Uterus (tissue), 4 donors: Measurements from ENCODE around the gene PTPN14. TPM values are rescaled to one million over a fixed set of nuclear protein-coding genes. Genes with fewer than 3 reads are reported as not detected.

Experiments used
- DNase-seq, 2 donors: peaks; one replicate each; pipeline ENCODE4 v3.0.0-alpha.2; 2019 to 2020
- H3K27ac ChIP-seq, 2 donors: fragments of 200-600 bp; sonication (generic); 1 replicate in 1 of 2; 2 replicates in 1 of 2; pipeline ENCODE4 v1.5.1; 2016 to 2018
- H3K27me3 ChIP-seq, 2 donors: fragments of 200-600 bp; sonication (generic); one replicate each; pipeline ENCODE4 v1.5.1; 2018 to 2019; ENCODE audit warnings: control low read depth in 1 of 2
- H3K36me3 ChIP-seq, 2 donors: fragments of 200-600 bp; sonication (generic); one replicate each; pipeline ENCODE4 v1.5.1; 2019; ENCODE audit warnings: control low read depth in 1 of 2
- H3K4me1 ChIP-seq, 2 donors: fragments of 200-600 bp; sonication (generic); one replicate each; pipeline ENCODE4 v1.5.1; 2018 to 2019; ENCODE audit warnings: control low read depth in 1 of 2
- H3K4me3 ChIP-seq, 2 donors: fragments of 200-600 bp; sonication (generic); 1 replicate in 1 of 2; 2 replicates in 1 of 2; pipeline ENCODE4 v1.5.1; 2018 to 2019; ENCODE audit warnings: mild to moderate bottlenecking in 1 of 2
- H3K9me3 ChIP-seq, 2 donors: fragments of 200-600 bp; sonication (generic); one replicate each; pipeline ENCODE4 v1.5.1; 2019; ENCODE audit warnings: control low read depth in 1 of 2
- POLR2A ChIP-seq, 2 donors: fragments of 450-650 bp; IDR thresholded peaks; one replicate each; pipeline ENCODE4 v1.6.1; 2016; ENCODE audit warnings: antibody characterized with exemption in 2 of 2, mild to moderate bottlenecking in 1 of 2, moderate library complexity in 1 of 2
- intact Hi-C: fragments of 100-400 bp; cut with DNase I; formaldehyde crosslinking; loops from one replicate; pipeline ENCODE4 v1.15.1; 2023; ENCODE audit warnings: low total_unique reads
- total RNA-seq, 4 donors: library from RNA; depleted of rRNA in 3 of 4; stranded (reverse); fragments of >200 nt in 3 of 4; gene quantifications; one replicate each; pipeline versions ENCODE4 v1.1.0 to v1.2.4, GENCODE V29; 2014 to 2023
- TF ChIP-seq, protein P1 (sequence below), 4 experiments: fragments of 200-600 bp in 2 of 4; fragments of 450-650 bp in 2 of 4; sonication (generic) in 2 of 4; IDR thresholded peaks; one replicate each; pipeline ENCODE4 v1.5.1; 2016 to 2019; ENCODE audit warnings: antibody characterized with exemption in 4 of 4, mild to moderate bottlenecking in 2 of 4, moderate library complexity in 1 of 4
- donor health status: DM: yes; HTN: yes; CAD: no.

Gene PTPN14
- total RNA-seq, 4 donors from 2014 or later, result 13.2 to 78.0 (median 30.9) TPM

DNA sequence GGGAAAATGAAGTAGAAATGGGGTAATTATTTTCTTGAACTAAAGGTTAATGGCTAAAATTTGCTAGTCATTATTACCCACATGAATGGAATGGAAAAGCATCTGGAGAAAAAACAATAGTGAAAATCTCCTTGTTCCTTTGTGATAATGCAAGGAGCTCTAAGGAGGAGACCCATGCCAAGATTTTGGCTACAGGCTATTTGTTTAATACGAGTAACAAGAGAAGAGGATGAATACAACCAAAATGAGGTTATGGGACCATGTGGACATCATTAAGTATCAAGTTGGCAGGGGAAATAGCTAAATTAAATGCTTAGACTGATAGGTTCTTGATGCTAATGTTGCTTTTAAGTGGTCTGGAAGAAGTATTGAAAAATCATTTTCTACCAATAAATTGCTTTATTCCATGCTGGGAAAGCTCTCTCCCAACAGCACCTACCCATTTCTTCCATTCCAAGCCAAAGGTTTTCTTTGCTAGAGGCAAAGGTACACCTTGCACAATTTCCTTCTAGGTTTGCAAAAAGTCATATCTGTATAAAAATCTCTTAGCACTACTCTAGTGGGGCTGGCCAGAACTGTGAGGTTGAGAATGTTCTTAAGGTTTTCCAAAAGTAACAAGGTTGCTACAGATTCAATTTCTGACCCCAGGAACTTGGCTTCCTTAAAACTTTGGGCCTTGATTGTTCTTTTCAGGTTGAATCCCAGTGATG is 170.3 kb downstream of the PTPN14 start:
- DNase-seq, result no peak
- TF ChIP-seq POLR2A (IDR thresholded peaks at IDR 0.05), result no peak
- TF ChIP-seq, protein P1, sequence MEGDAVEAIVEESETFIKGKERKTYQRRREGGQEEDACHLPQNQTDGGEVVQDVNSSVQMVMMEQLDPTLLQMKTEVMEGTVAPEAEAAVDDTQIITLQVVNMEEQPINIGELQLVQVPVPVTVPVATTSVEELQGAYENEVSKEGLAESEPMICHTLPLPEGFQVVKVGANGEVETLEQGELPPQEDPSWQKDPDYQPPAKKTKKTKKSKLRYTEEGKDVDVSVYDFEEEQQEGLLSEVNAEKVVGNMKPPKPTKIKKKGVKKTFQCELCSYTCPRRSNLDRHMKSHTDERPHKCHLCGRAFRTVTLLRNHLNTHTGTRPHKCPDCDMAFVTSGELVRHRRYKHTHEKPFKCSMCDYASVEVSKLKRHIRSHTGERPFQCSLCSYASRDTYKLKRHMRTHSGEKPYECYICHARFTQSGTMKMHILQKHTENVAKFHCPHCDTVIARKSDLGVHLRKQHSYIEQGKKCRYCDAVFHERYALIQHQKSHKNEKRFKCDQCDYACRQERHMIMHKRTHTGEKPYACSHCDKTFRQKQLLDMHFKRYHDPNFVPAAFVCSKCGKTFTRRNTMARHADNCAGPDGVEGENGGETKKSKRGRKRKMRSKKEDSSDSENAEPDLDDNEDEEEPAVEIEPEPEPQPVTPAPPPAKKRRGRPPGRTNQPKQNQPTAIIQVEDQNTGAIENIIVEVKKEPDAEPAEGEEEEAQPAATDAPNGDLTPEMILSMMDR (IDR thresholded peaks at IDR 0.05), result no peak
- no peak overlapping the region for H3K4me3 ChIP-seq
- no peaks in the 10 kb centered on the region for H3K4me1 ChIP-seq
- intact Hi-C loops, result no loop called here
- H3K27me3 ChIP-seq, result no peaks in the 10 kb centered on the region
- H3K9me3 ChIP-seq, result no peaks in the 10 kb centered on the region
- no peaks in the 10 kb centered on the region for H3K36me3 ChIP-seq
- H3K27ac ChIP-seq, result no peak overlapping the region

DNA sequence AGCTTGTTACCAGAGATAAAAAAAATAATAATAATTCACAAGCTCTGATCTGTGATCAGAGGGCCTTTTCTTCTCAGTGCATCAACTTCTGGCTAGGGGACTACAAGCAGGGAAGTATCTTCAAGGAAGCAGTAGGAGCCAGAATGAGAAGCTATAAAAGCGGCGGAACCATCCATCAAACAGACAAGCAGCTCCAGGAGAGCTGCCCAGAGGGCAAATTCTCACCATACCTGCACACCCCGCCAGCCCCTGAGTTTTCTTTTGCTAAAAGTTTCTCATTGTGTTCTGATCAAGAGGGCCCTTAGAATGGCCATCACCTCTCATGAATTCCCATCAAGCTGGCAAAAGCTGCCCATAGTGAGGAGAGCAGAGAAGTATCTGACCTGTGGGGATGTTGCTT is 171.0 kb downstream of the PTPN14 start:
- Histone ChIP-seq H3K27me3 (no peaks in the 10 kb centered on the region), H3K4me1 (no peaks in the 10 kb centered on the region), H3K27ac (no peak overlapping the region), H3K4me3 (no peak overlapping the region), H3K9me3 (no peaks in the 10 kb centered on the region), H3K36me3 (no peaks in the 10 kb centered on the region)
- no peak for DNase-seq
- intact Hi-C loops, result no loop called here
- TF ChIP-seq POLR2A (IDR thresholded peaks at IDR 0.05), result no peak
- TF ChIP-seq, protein P1 (IDR thresholded peaks at IDR 0.05), result no peak

DNA sequence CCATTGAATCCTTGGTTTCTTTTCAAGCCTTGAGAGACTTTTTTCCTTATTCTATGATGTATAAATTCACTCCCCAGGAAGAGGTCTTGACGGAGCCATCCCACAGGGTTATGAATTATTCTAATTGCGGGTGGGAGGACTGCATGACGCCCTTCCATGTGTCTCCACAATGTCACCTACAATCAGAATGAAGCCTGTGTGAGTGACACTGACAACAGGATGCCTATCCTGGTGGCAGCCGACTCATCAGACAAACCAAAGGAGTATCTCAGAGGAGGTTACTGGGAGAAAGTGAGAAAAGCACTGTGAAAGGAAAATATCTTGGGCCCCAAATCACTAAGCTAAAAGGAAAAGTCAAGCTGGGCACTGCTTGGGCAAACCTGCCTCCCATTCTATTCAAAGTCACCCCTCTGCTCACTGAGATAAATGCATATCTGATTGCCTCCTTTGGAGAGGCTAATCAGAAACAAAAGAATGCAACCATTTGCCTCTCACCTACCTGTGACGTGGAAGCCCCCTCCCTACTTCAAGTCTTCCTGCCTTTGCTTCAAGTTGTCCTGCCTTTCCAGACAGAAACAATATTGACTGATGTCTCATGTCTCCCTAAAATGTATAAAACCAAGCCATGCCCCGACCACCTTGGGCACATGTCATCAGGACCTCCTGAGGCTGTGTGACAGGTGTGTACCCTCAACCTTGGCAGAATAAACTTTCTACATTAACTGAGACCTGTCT is 172.0 kb downstream of the PTPN14 start:
- no peaks in the 10 kb centered on the region for H3K27me3 ChIP-seq
- H3K36me3 ChIP-seq, result no peaks in the 10 kb centered on the region
- intact Hi-C loops, result no loop called here

DNA sequence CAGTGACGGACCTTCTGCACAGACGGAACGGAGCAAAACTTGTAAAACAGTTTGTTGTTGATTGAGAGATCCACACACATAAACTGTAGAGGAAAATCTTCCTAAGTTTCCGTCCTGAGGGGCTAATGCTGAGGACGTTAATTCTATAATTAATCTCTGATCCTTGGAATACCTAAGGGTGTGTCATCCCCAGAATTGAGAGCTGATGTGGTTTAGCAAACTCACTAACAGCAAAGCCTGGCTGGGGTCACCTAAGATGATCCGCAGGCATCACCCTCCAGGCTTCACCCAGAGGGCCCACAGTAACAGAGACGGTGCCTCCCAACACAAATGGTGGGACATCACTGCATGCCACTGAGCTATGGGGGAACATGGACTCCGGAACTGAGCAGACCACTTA is 172.9 kb downstream of the PTPN14 start:
- H3K4me1 ChIP-seq, result no peaks in the 10 kb centered on the region
- no peak overlapping the region for H3K4me3 ChIP-seq
- TF ChIP-seq, protein P1 (IDR thresholded peaks at IDR 0.05), result no peak
- no peak for TF ChIP-seq POLR2A (IDR thresholded peaks at IDR 0.05)
- no peaks in the 10 kb centered on the region for H3K9me3 ChIP-seq
- H3K27ac ChIP-seq, result no peak overlapping the region
- DNase-seq, result no peak
- intact Hi-C loops, result no loop called here
- H3K27me3 ChIP-seq, result no peaks in the 10 kb centered on the region
- no peaks in the 10 kb centered on the region for H3K36me3 ChIP-seq

More for the DNA sequence above, 172.0 kb downstream of the PTPN14 start:
- Histone ChIP-seq H3K4me1 (no peaks in the 10 kb centered on the region), H3K4me3 (no peak overlapping the region), H3K27ac (no peak overlapping the region), H3K9me3 (no peaks in the 10 kb centered on the region)
- TF ChIP-seq POLR2A (IDR thresholded peaks at IDR 0.05), result no peak
- TF ChIP-seq, protein P1 (IDR thresholded peaks at IDR 0.05), result no peak
- no peak for DNase-seq

DNA sequence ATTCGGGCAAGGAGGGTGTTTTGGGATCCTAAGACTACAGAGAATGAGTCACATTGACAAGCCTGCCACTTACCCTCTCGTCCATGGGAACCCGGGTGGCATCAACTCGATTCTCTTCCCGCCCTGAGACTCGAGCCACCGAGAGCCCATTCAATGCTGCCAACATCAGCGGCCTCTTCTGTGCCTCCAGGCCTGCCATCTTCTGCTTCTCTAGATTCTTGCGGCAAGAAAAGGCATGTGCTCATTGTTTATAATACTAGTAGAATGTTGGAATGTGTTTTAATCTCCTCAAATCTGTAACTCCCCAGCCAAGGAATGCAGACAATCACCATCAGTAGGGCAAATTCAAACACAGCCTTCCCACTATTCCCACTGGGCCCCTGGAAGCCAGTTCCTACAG is 173.5 kb downstream of the PTPN14 start:
- no peak overlapping the region for H3K4me3 ChIP-seq

More for the DNA sequence above, 173.5 kb downstream of the PTPN14 start:
- Histone ChIP-seq H3K36me3 (no peaks in the 10 kb centered on the region), H3K27ac (no peak overlapping the region), H3K27me3 (no peaks in the 10 kb centered on the region), H3K9me3 (no peaks in the 10 kb centered on the region), H3K4me1 (no peaks in the 10 kb centered on the region)
- TF ChIP-seq POLR2A (IDR thresholded peaks at IDR 0.05), result no peak
- TF ChIP-seq, protein P1 (IDR thresholded peaks at IDR 0.05), result no peak
- intact Hi-C loops, result no loop called here
- no peak for DNase-seq
